Progenitor cell of endocrine pancreas (in vitro differentiated cells): ENCODE results near the gene NUTM2D. TPM values are rescaled to one million over a fixed set of nuclear protein-coding genes. Genes with fewer than 3 reads are reported as not detected.
"Not testable (repeated sequence)": the region's sequence is repeated elsewhere in the genome, so short reads cannot be mapped to it uniquely, and the experiment has no call there.

ENCODE experiments used
- DNase-seq: peaks from one replicate; pipeline ENCODE4 v3.0.0; 2021; ENCODE audit warnings: low spot score; ENCODE audit not compliant: unreplicated experiment
- H3K27ac Mint-ChIP-seq: 2 replicates; pipeline ENCODE4 v1.8.0; 2021; ENCODE audit warnings: mild to moderate bottlenecking, moderate library complexity, mixed read lengths
- H3K27me3 Mint-ChIP-seq: 2 replicates; pipeline ENCODE4 v1.8.0; 2021; ENCODE audit warnings: mixed read lengths
- H3K36me3 Mint-ChIP-seq: 2 replicates; pipeline ENCODE4 v1.8.0; 2022; ENCODE audit warnings: mixed read lengths; ENCODE audit not compliant: insufficient read depth
- H3K4me1 Mint-ChIP-seq: 2 replicates; pipeline ENCODE4 v1.8.0; 2021; ENCODE audit warnings: low read depth, mixed read lengths
- H3K4me3 Mint-ChIP-seq: 2 replicates; pipeline ENCODE4 v1.8.0; 2021; ENCODE audit warnings: low read depth, mild to moderate bottlenecking, moderate library complexity, mixed read lengths
- H3K9me3 Mint-ChIP-seq: 2 replicates; pipeline ENCODE4 v1.8.0; 2021; ENCODE audit warnings: low read depth, mixed read lengths
- total RNA-seq: library from RNA; stranded (reverse); gene quantifications from 2 replicates; pipeline ENCODE4 v1.2.1, GENCODE V29; 2021

NUTM2D gene
- total RNA-seq, 1 donor from 2014 or later = 9.8 TPM

DNA sequence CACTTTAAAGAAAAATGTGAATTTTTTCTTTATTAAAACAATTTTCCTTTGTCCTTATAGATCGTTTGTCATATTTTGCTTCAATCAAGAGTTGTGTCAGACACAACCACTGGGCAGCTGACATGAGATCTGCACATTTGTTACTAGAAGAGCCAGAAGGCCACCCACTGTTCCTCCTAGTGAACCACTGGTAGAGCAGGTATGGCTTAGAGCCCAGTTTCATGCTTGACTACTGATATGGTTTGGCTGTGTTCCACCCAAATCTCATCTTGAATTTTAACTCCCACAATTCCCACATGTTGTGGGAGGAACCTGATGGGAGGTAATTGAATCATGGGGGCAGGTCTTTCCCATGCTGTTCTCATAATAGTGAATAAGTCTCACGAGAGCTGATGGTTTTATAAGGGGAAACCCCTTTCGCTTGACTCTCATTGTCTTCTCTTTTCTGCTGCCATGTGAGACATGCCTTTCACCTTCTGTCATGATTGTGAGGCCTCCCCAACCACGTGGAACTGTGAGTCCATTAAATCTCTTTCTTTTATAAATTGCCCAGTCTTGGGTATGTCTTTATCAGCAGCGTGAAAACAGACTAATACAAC lies 28.3 kb downstream of the NUTM2D start:
- not testable (repeated sequence) for H3K4me1 Mint-ChIP-seq

DNA sequence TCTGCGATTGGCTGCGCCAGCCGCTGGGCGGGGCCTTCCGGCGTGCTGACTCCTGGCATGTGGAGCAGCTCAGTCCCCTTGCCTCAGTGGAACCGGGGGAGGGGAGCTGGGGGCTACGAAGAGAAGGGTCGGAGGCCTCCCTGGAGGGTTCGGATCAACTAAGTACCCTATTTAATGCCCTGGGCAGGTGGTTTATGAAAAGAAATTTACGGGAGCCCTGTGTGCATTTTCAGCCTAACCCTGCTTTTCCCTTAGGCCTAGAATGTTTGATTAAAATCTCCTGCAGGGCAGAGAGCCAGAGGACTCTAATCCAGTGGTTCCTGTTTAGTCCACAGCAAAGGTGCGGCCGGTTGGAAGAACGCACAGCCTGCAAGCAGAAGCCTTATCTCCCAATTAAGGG lies 33.8 kb downstream of the NUTM2D start:
- H3K4me3 Mint-ChIP-seq, H3K9me3 Mint-ChIP-seq, H3K27me3 Mint-ChIP-seq, H3K27ac Mint-ChIP-seq, H3K36me3 Mint-ChIP-seq, H3K4me1 Mint-ChIP-seq, DNase-seq: not testable (repeated sequence)

More for the DNA sequence above, 28.3 kb downstream of the NUTM2D start:
- not testable (repeated sequence) for H3K36me3 Mint-ChIP-seq, H3K4me3 Mint-ChIP-seq, H3K27me3 Mint-ChIP-seq, H3K27ac Mint-ChIP-seq, H3K9me3 Mint-ChIP-seq, DNase-seq

DNA sequence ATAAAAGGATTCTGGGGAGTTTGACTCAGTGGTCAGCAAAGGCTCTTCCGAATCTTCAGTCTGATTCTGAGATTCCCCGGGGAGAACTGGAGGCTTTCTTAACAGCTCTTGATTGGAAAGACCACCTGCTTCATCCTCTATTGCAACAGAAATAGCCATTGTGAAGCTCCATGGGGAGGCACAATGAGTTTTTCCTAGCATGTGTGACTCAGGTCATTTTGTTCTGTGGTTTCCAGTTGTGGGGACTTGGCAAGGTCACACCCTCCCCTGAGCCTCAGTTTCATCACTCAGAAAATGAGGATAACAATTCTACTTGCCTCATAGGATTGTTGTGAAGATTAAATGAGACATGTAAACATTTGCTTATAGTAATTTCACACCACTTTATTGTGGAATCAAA lies 38.7 kb downstream of the NUTM2D start:
- H3K27me3 Mint-ChIP-seq, H3K36me3 Mint-ChIP-seq, H3K4me3 Mint-ChIP-seq, DNase-seq, H3K9me3 Mint-ChIP-seq, H3K4me1 Mint-ChIP-seq, H3K27ac Mint-ChIP-seq: not testable (repeated sequence)

DNA sequence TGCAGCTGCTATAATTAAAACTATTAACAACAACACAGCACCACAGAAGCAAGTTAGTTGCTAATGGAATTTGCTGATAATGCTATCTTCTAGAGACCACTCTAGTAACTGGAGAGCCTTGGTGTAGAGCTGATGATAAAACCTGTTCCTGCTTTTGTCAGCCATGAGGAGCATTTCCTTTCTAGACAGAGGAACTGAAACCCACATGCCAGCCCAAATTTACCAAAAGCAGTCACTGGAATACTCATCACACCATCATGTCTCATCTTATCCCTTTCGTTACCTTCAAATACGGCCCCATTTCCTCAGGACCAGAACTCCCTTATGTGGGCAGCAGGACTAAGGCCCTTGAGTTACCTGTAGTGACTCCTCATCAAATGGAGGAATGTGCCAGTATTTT lies 40.9 kb downstream of the NUTM2D start:
- H3K27ac Mint-ChIP-seq, H3K4me1 Mint-ChIP-seq, DNase-seq, H3K4me3 Mint-ChIP-seq, H3K36me3 Mint-ChIP-seq, H3K27me3 Mint-ChIP-seq, H3K9me3 Mint-ChIP-seq: not testable (repeated sequence)

DNA sequence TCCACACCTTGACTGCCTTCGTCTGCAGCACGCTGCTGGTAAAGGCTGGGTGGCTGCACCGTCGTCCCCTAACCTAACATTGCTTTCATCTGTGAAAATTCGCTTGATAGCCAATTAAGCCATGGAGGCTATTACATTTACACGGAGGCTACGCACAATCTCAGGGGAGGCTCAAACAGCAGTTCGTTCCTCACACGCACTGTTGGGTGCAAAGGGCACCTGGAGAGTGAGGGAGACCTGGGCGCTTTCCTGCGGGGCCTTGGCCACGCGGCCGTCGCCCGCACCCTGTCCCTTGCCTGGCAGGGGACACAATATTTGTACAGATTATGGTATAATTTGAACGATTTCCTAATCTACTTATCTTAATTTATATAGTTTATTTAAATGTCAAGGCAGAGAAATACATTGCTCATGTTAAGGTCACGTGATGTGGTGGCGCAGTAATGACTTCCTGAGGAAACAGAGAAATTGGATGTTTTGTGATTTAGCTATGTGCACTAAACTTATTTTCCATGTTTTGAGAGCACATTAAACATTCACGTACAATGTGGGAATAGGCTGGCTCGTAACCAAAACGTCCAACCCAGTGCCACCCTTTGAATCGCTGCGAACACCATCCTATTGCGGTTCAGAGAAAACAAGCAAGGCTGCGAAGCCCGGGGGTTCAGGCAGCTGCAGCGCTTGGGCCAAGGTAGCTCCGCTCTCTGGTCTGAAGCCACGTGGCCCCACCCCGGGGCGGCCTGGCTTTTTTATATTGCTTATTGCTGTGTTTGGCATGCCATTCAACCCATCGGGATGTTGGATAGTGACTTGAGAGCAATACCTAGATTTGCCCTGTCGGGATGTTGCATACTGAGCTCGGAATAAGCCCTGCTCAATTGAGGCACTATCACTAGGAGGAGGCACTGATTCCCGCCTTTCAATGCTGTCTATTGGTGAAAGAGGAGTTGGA lies 50.2 kb downstream of the NUTM2D start:
- not testable (repeated sequence) for DNase-seq, H3K9me3 Mint-ChIP-seq, H3K4me3 Mint-ChIP-seq, H3K27me3 Mint-ChIP-seq, H3K27ac Mint-ChIP-seq, H3K4me1 Mint-ChIP-seq, H3K36me3 Mint-ChIP-seq

DNA sequence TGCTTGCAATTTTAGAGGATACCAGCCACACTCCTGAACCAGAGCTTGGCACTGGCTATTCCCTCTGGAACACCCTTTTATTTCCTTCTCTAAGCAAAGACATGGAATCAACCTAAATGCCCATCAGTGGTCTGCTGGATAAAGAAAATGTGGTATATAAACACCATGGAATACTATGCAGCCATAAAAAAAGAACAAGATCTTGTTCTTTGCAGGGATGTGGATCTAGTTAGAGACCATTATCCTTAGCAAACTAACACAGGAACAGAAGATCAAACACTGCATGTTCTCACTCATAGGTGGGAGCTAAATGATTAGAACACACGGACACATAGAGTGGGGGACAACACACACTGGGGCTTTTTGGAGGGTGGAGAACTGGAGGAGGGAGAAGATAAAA lies 56.4 kb downstream of the NUTM2D start:
- not testable (repeated sequence) for H3K36me3 Mint-ChIP-seq, H3K9me3 Mint-ChIP-seq, DNase-seq, H3K27ac Mint-ChIP-seq, H3K4me3 Mint-ChIP-seq, H3K27me3 Mint-ChIP-seq, H3K4me1 Mint-ChIP-seq

Other genes with a start within 250 kb of the NUTM2D start
- gene NUTM2A, start 132.3 kb upstream of the NUTM2D start, total RNA-seq = 2.9 and 4.3 TPM in 2 replicates
- gene MINPP1, start 147.1 kb downstream of the NUTM2D start, total RNA-seq = 30.1 and 31.5 TPM in 2 replicates